ENCODE measurements around the gene STAMBPL1. TPM values are rescaled to one million over a fixed set of nuclear protein-coding genes. Genes with fewer than 3 reads are reported as not detected.
"Not testable (repeated sequence)": the region's sequence is repeated elsewhere in the genome, so short reads cannot be mapped to it uniquely, and the experiment has no call there.

STAMBPL1 gene
- polyA plus RNA-seq, 1 donor = 5.4 TPM

DNA sequence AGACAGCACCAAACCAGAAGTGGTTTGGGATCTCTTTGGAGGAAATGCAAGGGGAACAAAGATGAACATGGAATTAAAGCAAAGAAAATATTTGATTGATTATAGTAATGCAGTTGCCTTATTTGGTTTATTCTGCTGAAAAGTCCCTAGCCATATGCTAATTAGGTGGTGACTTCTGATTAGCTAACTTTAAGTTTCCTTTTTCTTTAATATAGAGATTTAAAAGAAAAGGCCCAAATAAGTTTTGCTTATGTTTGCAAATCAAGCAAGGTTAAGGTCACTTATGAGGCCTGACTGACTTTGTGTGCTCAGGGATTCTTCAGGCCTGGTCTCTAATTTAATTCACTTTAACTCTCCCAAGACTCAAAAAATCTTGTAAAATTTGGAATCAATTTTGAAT is 22.2 kb upstream of the STAMBPL1 start:
- DNase-seq = no peak

DNA sequence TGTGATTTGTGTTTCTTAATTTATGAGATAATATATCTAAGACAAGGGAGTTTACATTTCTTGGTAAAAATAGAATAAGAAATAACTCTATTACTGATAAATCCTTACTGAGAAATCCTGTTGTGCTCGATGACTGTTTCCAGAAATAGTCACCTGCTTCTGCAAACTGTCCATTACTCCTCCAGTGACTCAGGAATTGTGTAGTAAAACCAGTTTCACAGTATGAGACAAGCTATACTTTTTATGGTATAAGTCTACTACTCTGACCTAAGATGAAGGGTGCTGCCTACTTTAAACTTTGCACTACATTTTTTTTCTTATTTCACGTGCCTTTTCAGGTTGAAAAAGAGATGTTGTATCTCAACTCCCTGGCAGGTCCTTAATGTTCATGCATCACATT is 21.6 kb upstream of the STAMBPL1 start:
- no peak for DNase-seq

DNA sequence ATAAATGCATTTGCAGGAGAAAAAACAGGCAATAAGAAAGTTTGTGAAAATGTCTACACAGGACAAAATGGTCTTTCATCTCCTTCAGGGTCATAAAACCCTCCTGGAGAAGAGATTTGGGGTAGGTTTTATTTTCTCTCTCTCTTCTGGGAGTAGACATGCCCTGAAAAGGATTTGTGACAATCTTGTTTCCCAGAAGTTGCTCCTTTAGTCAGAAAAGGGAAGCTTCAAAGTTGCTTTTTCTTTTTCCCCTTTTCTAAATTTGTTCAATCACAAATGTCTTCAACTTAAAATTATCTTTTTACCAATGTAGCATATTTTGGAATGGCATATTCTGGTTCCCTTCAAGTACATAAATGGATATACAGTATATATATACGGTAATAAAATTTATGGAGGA is 19.0 kb upstream of the STAMBPL1 start:
- no peak for DNase-seq

DNA sequence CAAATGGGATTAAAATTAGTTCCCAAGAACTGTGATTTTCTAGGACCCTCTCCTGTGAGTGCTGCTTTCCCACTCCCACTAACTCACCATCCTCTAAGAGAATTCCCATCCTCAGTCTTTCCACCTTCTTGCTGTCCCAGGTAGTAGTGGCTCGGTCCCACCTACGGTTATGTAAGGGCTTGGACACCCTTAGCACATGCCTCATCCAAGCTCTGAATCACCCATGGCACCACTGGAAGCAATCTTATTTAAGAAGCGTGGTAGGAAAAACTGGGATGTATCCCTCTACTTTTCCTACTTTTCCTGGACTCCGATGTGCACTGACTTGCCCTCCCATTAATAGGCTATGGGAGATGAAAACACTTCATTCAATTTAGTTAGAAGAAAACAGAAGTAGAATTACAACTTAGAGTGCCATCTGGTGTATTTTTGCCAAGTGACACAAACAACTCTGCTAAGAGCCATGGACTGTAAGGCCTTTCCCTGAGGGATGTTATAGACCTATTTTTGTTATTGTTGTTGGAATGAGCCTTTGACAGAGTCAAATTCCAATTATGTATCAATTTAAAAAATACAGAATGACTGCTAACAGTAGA is 14.7 kb upstream of the STAMBPL1 start:
- no peak for DNase-seq

- DNase-seq = no peak
Observed at GRCh38 chr10:88866454-88866853, 13.6 kb upstream of the STAMBPL1 start.

- no peak for DNase-seq
Observed at GRCh38 chr10:88870089-88870488, 10.0 kb upstream of the STAMBPL1 start.

- no peak for DNase-seq
Observed at GRCh38 chr10:88873757-88874156, 6.3 kb upstream of the STAMBPL1 start.

DNA sequence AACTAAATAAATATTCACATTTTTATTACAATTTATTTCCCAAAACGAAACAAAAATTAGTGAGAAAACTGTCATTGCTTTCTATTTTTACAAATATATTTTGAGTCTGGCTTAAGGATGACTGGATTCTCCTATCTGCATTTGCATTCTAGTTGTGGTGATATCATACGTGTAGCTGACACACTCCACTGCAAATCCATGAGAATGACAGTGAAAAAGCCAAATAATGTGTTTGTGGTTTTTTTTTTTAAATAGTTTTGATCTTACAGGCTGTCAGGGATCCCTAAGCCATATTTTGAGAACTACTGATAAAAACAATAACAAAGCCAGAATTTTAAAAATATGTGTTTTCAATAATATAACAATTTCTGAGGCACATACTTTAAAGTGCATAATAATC is 5.8 kb upstream of the STAMBPL1 start:
- DNase-seq = no peak

GRCh38 chr10:88875081-88875480 is 5.0 kb upstream of the STAMBPL1 start:
- DNase-seq = no peak

GRCh38 chr10:88877298-88877697 is 2.7 kb upstream of the STAMBPL1 start:
- DNase-seq = no peak

DNA sequence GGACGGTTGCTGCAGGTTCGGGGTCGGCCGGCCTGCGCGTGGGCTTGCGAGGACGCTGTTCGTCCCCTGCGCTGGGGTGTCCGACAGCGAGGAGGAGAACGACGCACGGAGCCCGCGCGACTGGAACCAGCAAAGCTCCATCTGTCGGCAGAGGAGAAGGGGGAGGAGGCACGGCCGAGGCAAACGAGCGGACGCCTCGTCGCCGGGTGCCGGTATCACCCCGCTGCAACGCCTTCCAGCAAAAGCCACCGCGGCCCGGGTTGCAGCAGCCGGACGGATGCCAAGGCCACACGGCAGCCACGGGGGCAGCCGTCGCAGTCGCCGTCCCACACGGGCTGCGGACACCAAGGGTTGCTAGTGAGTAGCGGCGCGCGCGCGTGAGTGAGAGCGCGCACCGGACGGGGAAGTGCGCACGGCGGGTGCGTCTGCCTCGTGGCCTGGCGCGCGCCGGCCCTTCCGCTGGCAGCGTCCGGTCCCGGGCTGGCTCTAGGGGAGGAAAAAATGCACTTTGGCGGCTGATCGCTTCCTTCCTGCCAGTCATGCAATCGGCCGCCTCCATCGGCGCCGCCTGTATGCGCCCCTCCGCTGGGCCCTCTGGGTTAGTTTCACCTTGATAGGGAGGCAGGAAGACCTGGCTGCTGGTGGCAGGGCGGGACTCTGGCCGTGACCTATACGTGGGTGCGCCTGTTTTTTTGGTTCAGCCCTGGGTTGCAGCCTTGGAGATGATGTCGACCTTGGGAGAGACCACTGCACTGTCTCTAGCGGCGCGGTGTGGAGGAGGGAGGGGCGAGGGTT is 434 bp downstream of the STAMBPL1 start:
- peak; percentile 85 for DNase-seq

DNA sequence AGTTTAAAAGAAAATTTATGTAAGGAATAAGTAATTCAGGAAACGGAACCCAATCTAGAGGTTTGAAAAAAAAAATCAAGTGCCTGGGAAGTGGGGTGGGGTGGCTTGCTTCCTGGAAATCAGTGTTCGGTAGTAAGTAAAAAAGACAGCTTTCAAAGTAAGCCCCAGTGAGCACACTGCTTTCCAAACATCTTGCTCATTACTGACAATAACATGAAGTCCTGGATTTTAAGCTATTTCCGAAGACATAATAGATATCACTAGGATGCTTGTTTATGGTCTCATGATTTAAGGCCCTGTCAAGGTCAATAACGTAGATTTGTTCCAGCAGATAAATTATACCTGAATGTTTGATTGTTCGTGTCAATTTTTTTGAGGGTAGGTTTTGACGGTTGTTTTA is 1.3 kb downstream of the STAMBPL1 start:
- DNase-seq = peak; percentile 36

DNA sequence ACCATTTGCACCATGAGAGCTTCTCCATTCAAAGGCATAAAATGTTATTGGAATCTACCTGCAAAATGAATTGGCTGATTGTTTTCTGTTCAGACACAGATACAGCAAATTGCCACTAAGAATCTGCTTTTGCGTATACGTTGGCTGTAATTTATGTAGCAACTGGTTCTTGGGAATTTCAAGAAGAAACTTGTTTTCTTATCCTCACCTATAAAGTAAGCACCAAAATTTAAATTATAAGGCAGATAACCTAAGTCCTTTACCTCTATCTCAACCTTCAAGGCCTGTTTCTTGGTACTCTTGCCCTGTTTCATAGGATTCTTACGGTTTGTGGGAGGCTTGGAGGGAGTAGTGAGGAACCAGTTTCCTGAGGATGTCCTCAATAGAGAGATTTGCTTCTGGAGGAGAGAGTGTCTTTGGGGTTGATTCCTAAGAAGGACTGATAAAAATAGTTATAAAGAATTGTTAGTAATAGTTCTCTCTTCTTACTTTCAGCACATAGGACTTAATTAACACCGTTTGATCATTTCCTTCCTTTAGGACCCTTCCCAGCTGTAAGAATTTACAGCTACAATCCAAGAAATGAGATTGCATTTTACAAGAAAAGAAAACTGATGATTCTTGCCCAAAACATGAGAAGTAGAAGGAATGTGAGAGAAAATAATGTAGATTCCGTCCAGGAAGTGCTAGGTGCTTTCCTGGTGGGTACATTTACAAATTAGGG is 2.0 kb downstream of the STAMBPL1 start:
- no peak for DNase-seq

DNA sequence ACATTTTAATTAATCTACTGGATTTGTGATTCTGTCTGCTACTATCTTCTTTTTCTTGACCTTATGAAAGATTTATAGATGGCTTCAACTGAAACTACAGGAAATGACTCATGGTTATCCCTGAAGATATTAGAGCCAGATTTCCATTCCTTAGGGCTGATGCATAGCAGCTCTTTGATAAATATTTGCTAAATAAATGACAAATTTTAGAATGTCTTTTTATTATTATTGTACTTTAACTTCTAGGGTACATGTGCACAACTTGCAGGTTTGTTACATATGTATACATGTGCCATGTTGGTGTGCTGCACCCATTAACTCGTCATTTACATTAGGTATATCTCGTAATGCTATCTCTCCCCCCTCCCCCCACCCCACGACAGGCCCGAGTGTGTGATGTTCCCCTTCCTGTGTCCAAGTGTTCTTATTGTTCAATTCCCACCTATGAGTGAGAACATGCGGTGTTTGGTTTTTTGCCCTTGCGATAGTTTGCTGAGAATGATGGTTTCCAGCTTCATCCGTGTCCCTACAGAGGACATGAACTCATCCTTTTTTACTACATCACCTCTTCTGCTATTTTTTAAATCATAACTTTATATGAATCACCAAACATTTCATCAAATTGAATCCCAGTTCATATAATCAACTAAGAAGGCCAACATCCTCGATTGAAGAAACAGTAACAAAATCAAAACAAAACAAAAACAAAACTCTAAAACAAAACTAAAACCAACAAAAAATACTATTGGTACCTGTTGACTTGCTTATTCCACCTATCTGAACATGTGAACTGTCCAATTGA is 2.8 kb downstream of the STAMBPL1 start:
- not testable (repeated sequence) for DNase-seq

DNA sequence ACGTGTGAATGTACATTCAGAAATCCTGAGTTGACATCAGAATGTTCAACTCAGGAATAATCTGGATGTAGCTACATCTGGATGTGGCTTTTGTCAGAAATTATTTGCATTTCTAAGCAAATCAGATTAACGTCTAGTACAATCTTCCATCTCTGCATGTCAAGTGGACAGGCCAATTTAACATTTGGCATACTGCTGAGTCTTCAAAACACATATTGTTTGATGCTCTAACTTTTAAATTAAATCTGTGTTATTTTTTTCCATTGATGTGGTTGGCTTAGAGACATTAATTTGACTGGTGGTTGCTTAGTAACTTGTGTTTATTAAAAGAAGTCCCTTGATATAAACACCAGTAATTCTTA is 3.4 kb downstream of the STAMBPL1 start:
- no peak for DNase-seq

GRCh38 chr10:88886557-88886956 is 6.5 kb downstream of the STAMBPL1 start:
- DNase-seq = no peak

GRCh38 chr10:88888810-88889445 is 8.9 kb downstream of the STAMBPL1 start:
- peak; percentile 41 for DNase-seq

- no peak for DNase-seq
Observed at GRCh38 chr10:88889559-88890337, 9.7 kb downstream of the STAMBPL1 start.

DNA sequence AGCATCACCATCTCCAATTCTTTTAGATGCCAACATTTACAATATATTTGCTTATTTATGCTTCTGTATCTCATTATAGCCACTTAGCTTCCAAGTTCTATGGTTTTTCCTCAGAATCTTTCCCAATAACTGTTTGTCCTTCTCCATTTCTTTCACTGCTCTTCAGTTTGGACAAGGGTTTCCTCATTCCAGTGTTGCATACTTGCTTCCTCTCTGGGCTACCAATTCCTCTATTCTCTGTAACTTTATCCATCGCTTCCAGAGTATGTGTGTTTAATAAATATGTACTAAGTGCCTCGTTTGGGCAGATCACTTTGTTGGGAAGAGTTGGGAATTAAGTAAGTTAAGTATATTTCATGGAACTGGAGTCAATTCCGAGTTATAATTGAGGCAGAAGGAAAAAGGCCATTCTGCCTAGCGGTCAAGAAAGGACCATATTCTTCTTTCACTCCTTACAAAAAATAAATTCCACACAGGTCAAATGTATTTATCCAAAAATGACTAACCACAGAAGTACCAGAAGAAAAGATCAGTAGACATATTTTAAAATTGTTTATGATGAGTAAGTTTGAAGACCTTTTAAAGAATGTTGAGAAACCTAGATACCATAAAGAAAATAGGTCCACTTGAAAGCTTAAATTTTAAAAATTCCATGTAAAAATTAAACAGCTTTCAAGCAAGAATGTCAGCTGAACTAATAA is 10.8 kb downstream of the STAMBPL1 start:
- no peak for DNase-seq

DNA sequence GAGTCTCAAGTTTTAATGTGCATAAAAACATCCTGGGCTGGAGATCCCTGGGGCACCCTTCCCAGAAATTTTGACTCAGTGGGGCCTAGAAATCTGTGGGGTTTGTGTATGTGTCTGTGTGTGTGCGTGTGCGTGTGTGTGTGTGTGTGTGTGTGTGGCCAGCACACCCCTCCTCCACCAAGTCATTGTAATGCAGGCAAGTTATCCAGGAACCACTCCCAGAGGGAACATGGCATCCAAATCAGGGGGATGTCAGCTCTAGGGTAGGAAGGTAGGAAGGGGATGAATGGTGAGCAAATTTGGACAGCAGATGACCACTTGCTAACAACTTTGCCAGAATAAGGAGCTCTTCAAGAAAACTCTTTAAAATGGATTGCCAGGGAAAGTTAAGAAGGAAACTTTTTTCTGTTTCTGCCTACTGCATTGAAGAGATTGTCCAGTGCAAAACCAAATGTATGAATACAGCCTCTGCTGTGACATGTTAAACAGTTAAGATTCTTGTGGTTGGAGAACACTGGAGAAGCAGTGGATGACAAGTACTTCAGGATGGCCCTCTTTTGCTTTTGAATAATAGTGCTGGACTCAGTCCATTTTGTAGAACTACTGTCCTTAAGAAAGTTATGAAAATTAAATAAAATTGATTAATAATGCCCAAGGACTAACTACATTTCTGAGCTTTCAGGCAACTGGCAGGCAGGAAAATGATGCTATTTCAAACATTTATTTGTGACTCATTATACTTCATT is 12.3 kb downstream of the STAMBPL1 start:
- DNase-seq = no peak

All from hindlimb muscle (tissue), 1 donor.